Mucosa of rectum (tissue), 2 donors: ENCODE data around the gene ALPI.
"Not testable (repeated sequence)": the region's sequence is repeated elsewhere in the genome, so short reads cannot be mapped to it uniquely, and the experiment has no call there.

ENCODE experiments used
- H3K27ac ChIP-seq, 2 donors: one replicate each; pipeline ENCODE4 v1.7.0; 2013; ENCODE audit warnings: inconsistent platforms in 2 of 2, low read depth in 2 of 2, low read length in 2 of 2
- H3K27me3 ChIP-seq, 2 donors: one replicate each; pipeline ENCODE4 v1.7.0; 2013; ENCODE audit warnings: low read length in 2 of 2; ENCODE audit not compliant: control insufficient read depth in 2 of 2, insufficient read depth in 2 of 2
- H3K36me3 ChIP-seq, 2 donors: one replicate each; pipeline ENCODE4 v1.7.0; 2013; ENCODE audit warnings: low read length in 2 of 2; ENCODE audit not compliant: control insufficient read depth in 2 of 2, insufficient read depth in 2 of 2
- H3K4me1 ChIP-seq, 2 donors: one replicate each; pipeline ENCODE4 v1.7.0; 2013; ENCODE audit warnings: low read length in 2 of 2, mild to moderate bottlenecking in 1 of 2; ENCODE audit not compliant: control insufficient read depth in 2 of 2, insufficient read depth in 2 of 2
- H3K4me3 ChIP-seq, 2 donors: one replicate each; pipeline ENCODE4 v1.7.0; 2013; ENCODE audit warnings: low read length in 2 of 2
- H3K9ac ChIP-seq, 2 donors: one replicate each; pipeline ENCODE4 v1.7.0; 2013; ENCODE audit warnings: low read length in 2 of 2, low read depth in 1 of 2, mild to moderate bottlenecking in 1 of 2
- H3K9me3 ChIP-seq, 2 donors: one replicate each; pipeline ENCODE4 v1.7.0; 2013; ENCODE audit warnings: low read length in 2 of 2; ENCODE audit not compliant: control insufficient read depth in 2 of 2
- donor health status: healthy.
- donor health status: Normal muscosa, but diverticular disease.

ALPI gene

DNA sequence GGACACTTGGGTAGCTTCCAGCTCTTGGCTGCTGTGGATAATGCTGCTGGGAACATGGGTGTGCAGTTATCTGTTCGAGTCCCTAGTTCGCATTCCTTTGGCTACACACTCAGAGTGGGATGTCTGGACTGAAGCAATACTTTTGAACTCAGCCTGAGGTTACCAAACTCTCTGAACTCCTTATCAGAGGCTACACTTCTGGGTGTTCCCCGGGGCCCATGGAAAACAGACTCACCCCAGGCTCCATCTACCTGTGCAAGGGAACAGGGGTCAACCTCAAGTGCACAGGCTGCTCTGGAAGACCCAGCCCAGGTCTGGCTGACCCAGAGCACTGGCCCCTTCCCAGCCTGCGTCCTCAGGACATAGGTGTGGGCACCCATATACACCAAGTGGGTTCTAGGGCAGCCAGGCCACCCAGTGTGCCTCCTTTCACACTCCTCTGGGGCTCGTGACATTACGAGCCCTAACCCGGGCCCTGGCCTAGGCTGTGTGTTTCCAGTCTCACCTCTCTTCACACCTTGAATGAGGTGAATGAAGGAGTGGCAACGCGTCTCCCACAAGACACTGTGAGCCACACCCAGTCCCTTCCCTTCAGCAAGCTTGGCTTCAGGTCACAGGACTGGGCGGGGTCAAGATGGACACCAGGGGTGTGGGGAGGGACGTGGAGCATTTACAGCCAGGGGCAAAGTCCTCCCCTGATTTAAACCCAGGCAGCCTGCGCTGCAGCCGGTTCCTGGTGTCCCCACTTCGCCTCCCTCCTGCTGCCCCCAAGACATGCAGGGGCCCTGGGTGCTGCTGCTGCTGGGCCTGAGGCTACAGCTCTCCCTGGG, at the start of gene ALPI:
TSS of gene ALPI (plus strand) at position 728 of the 830 bp plus-strand sequence. CDS start at position 775, 47 bp downstream.
- H3K9ac ChIP-seq, result peak within 1 kb of the TSS in 1 of 2 donors; percentile 56
- H3K27ac ChIP-seq, result peak within 1 kb of the TSS; percentile 61 to 72
- H3K4me3 ChIP-seq, result peak within 1 kb of the TSS; percentile 44 to 47
- no peaks in the 10 kb centered on the region for H3K27me3 ChIP-seq
- peaks cover 7 to 15% of the 10 kb centered on the region in 2 donors for H3K4me1 ChIP-seq
- no peaks in the 10 kb centered on the region for H3K36me3 ChIP-seq
- H3K9me3 ChIP-seq, result no peaks in the 10 kb centered on the region

DNA sequence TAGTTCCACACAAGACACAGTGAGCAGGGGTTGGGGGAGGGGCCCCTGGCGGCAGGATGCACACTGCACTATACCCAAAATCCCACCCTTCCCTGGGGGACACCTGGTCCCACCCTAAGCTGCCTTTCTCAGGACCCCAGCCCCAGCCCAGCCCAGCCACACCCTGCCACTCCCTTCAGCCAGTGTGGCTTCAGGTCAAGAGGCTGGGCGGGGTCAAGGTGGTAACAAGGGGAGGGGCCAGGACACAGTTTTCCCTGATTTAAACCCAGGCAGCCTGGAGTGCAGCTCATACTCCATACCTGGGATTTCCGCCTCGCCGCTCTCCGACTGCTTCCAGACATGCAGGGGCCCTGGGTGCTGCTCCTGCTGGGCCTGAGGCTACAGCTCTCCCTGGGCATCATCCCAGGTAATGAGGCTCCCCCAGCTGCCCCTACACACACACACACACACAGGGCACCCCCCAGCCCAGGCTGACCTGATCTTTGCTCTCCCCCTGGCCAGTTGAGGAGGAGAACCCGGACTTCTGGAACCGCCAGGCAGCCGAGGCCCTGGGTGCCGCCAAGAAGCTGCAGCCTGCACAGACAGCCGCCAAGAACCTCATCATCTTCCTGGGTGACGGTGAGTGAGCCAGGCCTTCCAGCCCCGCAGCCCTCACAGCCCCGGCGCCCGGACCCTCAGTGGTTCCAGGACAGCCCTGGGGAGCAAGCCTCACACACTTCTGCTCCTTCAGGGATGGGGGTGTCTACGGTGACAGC, 49.2 kb upstream of the ALPI start, which contains the start of gene ALPG:
TSS of gene ALPG (plus strand) at position 289 of the 755 bp plus-strand sequence. CDS start at position 340, 51 bp downstream.
- no peaks in the 10 kb centered on the region for H3K36me3 ChIP-seq
- H3K4me1 ChIP-seq, result peaks cover 0 to 7% of the 10 kb centered on the region in 2 donors
- H3K9me3 ChIP-seq, result no peaks in the 10 kb centered on the region
- no peak within 1 kb of the TSS for H3K4me3 ChIP-seq
- H3K27me3 ChIP-seq, result no peaks in the 10 kb centered on the region
- no peak within 1 kb of the TSS for H3K27ac ChIP-seq
- no peak within 1 kb of the TSS for H3K9ac ChIP-seq

GRCh38 chr2:232407428-232408150, 48.4 kb upstream of the ALPI start:
- not testable (repeated sequence) for H3K9me3 ChIP-seq, H3K4me1 ChIP-seq, H3K27me3 ChIP-seq, H3K4me3 ChIP-seq, H3K36me3 ChIP-seq, H3K27ac ChIP-seq, H3K9ac ChIP-seq

- H3K9me3 ChIP-seq, H3K4me3 ChIP-seq, H3K4me1 ChIP-seq, H3K27me3 ChIP-seq, H3K9ac ChIP-seq, H3K27ac ChIP-seq, H3K36me3 ChIP-seq: not testable (repeated sequence)
Observed at GRCh38 chr2:232408269-232408668, 47.7 kb upstream of the ALPI start.

- H3K27me3 ChIP-seq, H3K9me3 ChIP-seq, H3K36me3 ChIP-seq, H3K4me3 ChIP-seq, H3K9ac ChIP-seq, H3K4me1 ChIP-seq, H3K27ac ChIP-seq: not testable (repeated sequence)
Observed at GRCh38 chr2:232409617-232410016, 46.3 kb upstream of the ALPI start.

DNA sequence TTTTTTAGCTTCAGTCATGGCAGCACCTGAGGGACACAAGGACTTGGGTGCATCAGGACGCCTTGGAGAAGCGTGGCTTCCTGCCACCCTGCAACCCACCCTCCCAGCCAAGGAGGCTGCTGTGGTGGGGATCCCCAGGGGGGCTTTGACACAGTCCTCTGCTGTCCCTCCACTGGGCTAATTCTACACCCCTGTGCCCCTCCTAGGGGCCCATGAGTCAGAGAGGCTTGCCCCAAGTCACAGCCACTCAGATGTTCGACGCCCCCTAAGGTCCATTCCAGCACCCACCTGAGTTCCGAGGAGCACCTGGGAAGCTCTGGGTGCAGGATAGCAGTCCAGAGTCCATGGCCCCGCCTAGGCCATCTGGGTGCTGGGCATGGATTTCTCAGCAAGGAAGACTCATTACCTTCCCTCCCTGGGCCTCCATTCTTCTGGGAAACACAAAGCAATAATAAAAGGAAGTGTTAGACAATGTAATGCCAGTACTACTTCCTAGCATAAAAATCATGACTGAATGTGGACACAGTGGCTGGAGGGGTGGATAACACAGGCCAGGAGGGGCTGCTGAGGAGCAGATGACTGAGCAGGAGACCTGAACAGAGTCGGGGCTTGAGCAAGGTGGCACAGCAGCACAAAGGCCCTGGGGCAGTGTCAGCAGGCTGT, 45.6 kb upstream of the ALPI start:
- H3K4me1 ChIP-seq, result peaks cover 0 to 7% of the 10 kb centered on the region in 2 donors

GRCh38 chr2:232411901-232412629, 43.9 kb upstream of the ALPI start:
- Histone ChIP-seq H3K27me3 (peaks cover 6 to 9% of the 10 kb centered on the region in 2 donors), H3K27ac (no peak overlapping the region), H3K4me3 (no peak overlapping the region), H3K9ac (no peak overlapping the region), H3K9me3 (no peaks in the 10 kb centered on the region), H3K36me3 (no peaks in the 10 kb centered on the region), H3K4me1 (peaks cover 0 to 7% of the 10 kb centered on the region in 2 donors)

More for the DNA sequence above, 45.6 kb upstream of the ALPI start:
- Histone ChIP-seq H3K9me3 (no peaks in the 10 kb centered on the region), H3K27ac (no peak overlapping the region), H3K4me3 (no peak overlapping the region), H3K27me3 (peaks cover 0 to 6% of the 10 kb centered on the region in 2 donors), H3K36me3 (no peaks in the 10 kb centered on the region), H3K9ac (no peak overlapping the region)

GRCh38 chr2:232412986-232413385, 43.0 kb upstream of the ALPI start:
- no peak overlapping the region for H3K4me3 ChIP-seq
- H3K9ac ChIP-seq, result no peak overlapping the region
- H3K27me3 ChIP-seq, result peaks cover 10 to 16% of the 10 kb centered on the region in 2 donors
- no peaks in the 10 kb centered on the region for H3K36me3 ChIP-seq
- H3K9me3 ChIP-seq, result no peaks in the 10 kb centered on the region
- H3K27ac ChIP-seq, result no peak overlapping the region
- peaks cover 0 to 7% of the 10 kb centered on the region in 2 donors for H3K4me1 ChIP-seq

GRCh38 chr2:232415138-232415690, 40.7 kb upstream of the ALPI start:
- H3K27me3 ChIP-seq, result peaks cover 27 to 37% of the 10 kb centered on the region in 2 donors

More at GRCh38 chr2:232415138-232415690, 40.7 kb upstream of the ALPI start:
- peaks cover 0 to 7% of the 10 kb centered on the region in 2 donors for H3K4me1 ChIP-seq
- H3K4me3 ChIP-seq, result no peak overlapping the region
- no peaks in the 10 kb centered on the region for H3K36me3 ChIP-seq
- H3K9me3 ChIP-seq, result no peaks in the 10 kb centered on the region
- no peak overlapping the region for H3K27ac ChIP-seq
- H3K9ac ChIP-seq, result no peak overlapping the region
